Ishikawa (cell line): ENCODE data around the gene ACTR1A.

Experiments
- CEBPB ChIP-seq: IDR thresholded peaks from 2 replicates; pipeline ENCODE4 v1.6.1; 2012
- CREB1 ChIP-seq: IDR thresholded peaks from 2 replicates; pipeline ENCODE4 v1.6.1; 2012; ENCODE audit warnings: low read depth
- EGR1 ChIP-seq: IDR thresholded peaks from 2 replicates; pipeline ENCODE4 v1.6.1; 2012
- EP300 ChIP-seq: IDR thresholded peaks from 2 replicates; pipeline ENCODE4 v1.6.1; 2012; ENCODE audit warnings: borderline replicate concordance
- FOXM1 ChIP-seq: IDR thresholded peaks from 2 replicates; pipeline ENCODE4 v1.6.1; 2012; ENCODE audit warnings: low read depth, borderline replicate concordance
- MAX ChIP-seq: IDR thresholded peaks from 2 replicates; pipeline ENCODE4 v1.6.1; 2012
- NFIC ChIP-seq: IDR thresholded peaks from 2 replicates; pipeline ENCODE4 v1.6.1; 2012
- RAD21 ChIP-seq: IDR thresholded peaks from 2 replicates; pipeline ENCODE4 v1.6.1; 2012; ENCODE audit warnings: low read depth
- TAF1 ChIP-seq: IDR thresholded peaks from 2 replicates; pipeline ENCODE4 v1.6.1; 2012; ENCODE audit warnings: low read depth, mild to moderate bottlenecking
- TCF12 ChIP-seq: IDR thresholded peaks from 2 replicates; pipeline ENCODE4 v1.6.1; 2012; ENCODE audit warnings: low read depth
- TEAD4 ChIP-seq: IDR thresholded peaks from 2 replicates; pipeline ENCODE4 v1.6.1; 2012
- YY1 ChIP-seq: IDR thresholded peaks from 2 replicates; pipeline ENCODE4 v1.6.1; 2012; ENCODE audit warnings: low read depth
- ZBTB7A ChIP-seq: IDR thresholded peaks from 2 replicates; pipeline ENCODE4 v1.6.1; 2012; ENCODE audit warnings: low read depth
- TF ChIP-seq, protein P1 (sequence below): IDR thresholded peaks from 2 replicates; pipeline ENCODE4 v1.6.1; 2012
- TF ChIP-seq, protein P2 (sequence below): IDR thresholded peaks from 2 replicates; pipeline ENCODE4 v1.6.1; 2012; ENCODE audit warnings: low read depth, mild to moderate bottlenecking

The ACTR1A gene

DNA sequence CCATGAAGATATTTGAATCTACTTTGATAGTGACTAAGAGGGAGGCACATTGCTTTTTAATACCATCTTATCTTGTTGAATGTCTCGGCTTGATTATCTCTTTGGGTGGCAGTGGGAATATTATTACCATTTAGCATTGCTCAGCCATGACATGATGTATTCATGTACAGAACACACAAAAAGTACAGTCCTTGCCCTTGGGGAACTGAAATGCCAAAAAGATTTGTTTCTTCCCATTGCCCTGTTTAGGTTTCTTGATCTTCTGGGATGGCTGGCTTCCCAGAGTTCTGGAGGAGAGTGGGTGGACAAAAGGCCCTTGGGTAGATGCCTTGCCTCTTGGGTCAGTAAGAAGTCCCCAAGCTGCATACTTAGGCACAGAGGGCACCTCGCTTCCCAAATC lies 25.0 kb upstream of the ACTR1A start:
- no peak for TF ChIP-seq TAF1

- TF ChIP-seq TEAD4 (no peak), RAD21 (no peak), MAX (no peak), FOXM1 (no peak), CEBPB (no peak), NFIC (no peak), EP300 (no peak), ZBTB7A (no peak), CREB1 (no peak), EGR1 (no peak), TCF12 (no peak), YY1 (no peak), TAF1 (no peak)
- TF ChIP-seq, protein P1, sequence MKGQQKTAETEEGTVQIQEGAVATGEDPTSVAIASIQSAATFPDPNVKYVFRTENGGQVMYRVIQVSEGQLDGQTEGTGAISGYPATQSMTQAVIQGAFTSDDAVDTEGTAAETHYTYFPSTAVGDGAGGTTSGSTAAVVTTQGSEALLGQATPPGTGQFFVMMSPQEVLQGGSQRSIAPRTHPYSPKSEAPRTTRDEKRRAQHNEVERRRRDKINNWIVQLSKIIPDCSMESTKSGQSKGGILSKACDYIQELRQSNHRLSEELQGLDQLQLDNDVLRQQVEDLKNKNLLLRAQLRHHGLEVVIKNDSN: no peak
- TF ChIP-seq, protein P2, sequence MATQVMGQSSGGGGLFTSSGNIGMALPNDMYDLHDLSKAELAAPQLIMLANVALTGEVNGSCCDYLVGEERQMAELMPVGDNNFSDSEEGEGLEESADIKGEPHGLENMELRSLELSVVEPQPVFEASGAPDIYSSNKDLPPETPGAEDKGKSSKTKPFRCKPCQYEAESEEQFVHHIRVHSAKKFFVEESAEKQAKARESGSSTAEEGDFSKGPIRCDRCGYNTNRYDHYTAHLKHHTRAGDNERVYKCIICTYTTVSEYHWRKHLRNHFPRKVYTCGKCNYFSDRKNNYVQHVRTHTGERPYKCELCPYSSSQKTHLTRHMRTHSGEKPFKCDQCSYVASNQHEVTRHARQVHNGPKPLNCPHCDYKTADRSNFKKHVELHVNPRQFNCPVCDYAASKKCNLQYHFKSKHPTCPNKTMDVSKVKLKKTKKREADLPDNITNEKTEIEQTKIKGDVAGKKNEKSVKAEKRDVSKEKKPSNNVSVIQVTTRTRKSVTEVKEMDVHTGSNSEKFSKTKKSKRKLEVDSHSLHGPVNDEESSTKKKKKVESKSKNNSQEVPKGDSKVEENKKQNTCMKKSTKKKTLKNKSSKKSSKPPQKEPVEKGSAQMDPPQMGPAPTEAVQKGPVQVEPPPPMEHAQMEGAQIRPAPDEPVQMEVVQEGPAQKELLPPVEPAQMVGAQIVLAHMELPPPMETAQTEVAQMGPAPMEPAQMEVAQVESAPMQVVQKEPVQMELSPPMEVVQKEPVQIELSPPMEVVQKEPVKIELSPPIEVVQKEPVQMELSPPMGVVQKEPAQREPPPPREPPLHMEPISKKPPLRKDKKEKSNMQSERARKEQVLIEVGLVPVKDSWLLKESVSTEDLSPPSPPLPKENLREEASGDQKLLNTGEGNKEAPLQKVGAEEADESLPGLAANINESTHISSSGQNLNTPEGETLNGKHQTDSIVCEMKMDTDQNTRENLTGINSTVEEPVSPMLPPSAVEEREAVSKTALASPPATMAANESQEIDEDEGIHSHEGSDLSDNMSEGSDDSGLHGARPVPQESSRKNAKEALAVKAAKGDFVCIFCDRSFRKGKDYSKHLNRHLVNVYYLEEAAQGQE: no peak
These were observed 22.2 kb upstream of the ACTR1A start for GRCh38 chr10:102524746-102525145.

- TF ChIP-seq TCF12 (no peak), ZBTB7A (no peak), CREB1 (no peak), MAX (no peak), RAD21 (no peak), YY1 (no peak), TAF1 (no peak), EGR1 (no peak), TEAD4 (no peak), NFIC (no peak), FOXM1 (no peak), CEBPB (no peak), EP300 (no peak)
- TF ChIP-seq, protein P2: no peak
- TF ChIP-seq, protein P1: no peak
These were observed 20.9 kb upstream of the ACTR1A start for GRCh38 chr10:102523250-102524029.

GRCh38 chr10:102522874-102523249 lies 20.4 kb upstream of the ACTR1A start:
- no peak for TF ChIP-seq CREB1
- no peak for TF ChIP-seq YY1
- TF ChIP-seq NFIC: no peak
- no peak for TF ChIP-seq MAX
- no peak for TF ChIP-seq EP300
- TF ChIP-seq EGR1: no peak
- TF ChIP-seq CEBPB: no peak
- TF ChIP-seq TAF1: no peak

DNA sequence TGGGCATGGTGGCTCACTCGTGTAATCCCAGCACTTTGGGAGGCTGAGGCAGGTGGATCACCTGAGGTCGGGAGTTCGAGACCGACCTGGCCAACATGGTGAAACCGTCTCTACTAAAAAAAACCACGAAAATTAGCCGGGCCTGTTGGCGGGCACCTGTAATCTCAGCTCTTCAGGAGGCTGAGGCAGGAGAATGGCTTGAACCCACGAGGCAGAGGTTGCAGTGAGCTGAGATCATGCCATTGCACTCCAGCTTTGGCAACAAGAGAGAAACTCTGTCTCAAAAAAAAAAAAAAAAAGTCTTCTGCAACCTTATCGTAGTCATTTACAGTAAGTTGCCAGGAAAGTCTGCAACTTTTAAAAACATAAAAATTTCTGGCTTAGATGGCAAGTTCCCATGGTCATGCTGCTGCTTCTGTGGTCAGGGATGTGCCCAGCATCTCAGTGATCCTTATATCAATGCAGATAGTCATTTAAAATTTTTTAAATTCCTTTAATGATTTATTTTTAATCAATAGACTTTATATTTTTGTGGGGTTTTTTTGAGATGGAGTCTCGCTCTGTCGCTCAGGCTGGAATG lies 16.8 kb upstream of the ACTR1A start:
- TF ChIP-seq TEAD4 (no peak), EGR1 (no peak), ZBTB7A (no peak)
- TF ChIP-seq, protein P1: no peak
